ENCODE measurements around the gene SPRR4. TPM values are rescaled to one million over a fixed set of nuclear protein-coding genes. Genes with fewer than 3 reads are reported as not detected.
A peak's percentile ranks its signal among the peaks of the same experiment; 100 is the strongest.
"Not testable (repeated sequence)": the region's sequence is repeated elsewhere in the genome, so short reads cannot be mapped to it uniquely, and the experiment has no call there.

Gene SPRR4
- total RNA-seq, 1 experiment from 2014 or later: not detected

DNA sequence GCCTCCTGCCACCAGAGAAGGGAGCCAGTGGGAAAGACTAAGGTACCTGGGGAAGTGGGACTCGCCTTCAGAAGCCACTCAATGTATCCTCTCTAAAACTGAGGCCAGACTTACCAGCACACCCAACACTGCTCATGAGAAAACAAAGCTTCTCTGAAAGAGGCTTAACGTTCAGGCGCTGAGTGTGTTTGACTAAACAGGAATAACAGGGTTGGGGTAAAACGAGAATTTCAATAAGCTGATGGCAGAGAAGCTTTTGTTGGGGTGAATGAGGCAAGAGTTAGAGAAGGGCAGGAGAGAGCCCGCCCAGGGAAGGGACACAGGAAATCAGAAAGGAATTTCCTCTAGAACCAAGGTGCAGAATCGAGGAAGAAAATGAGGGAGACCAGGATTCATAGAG lies 29.4 kb downstream of the SPRR4 start:
- H3K9me3 Mint-ChIP-seq (ENCODE audit: unreplicated experiment): peaks cover 30% of the 10 kb centered on the region
- no peaks in the 10 kb centered on the region for H3K36me3 ChIP-seq (ENCODE audit: control insufficient read depth, insufficient read depth, low read length)
- H3K27me3 ChIP-seq (replicated peaks; ENCODE audit: control insufficient read depth, insufficient read depth, low read length): no peaks in the 10 kb centered on the region; the same call in 1 of the 2 replicates
- intact Hi-C loops (cut with micrococcal nuclease; ENCODE audit: unreplicated experiment): no loop called here
- H3K4me3 ChIP-seq (ENCODE audit: low read depth, low read length): no peak overlapping the region
- no peaks in the 10 kb centered on the region for H3K27me3 Mint-ChIP-seq (ENCODE audit: insufficient read depth, unreplicated experiment)
- H3K36me3 Mint-ChIP-seq (ENCODE audit: insufficient read depth, unreplicated experiment): peaks cover 5% of the 10 kb centered on the region
- H3K4me1 Mint-ChIP-seq (ENCODE audit: low read depth, unreplicated experiment): peaks cover 12% of the 10 kb centered on the region
- no peak for TF ChIP-seq CTCF (IDR thresholded peaks at IDR 0.05; ENCODE audit: insufficient read depth in 1 of 2, low read depth in 1 of 2, low read length in 1 of 2, severe bottlenecking in 1 of 2, unreplicated experiment in 1 of 2)
- DNase-seq: no peak
- no TSS peak for BruUV-seq (replicated peaks)
- no peaks in the 10 kb centered on the region for H3K9me3 ChIP-seq
- H3K27ac Mint-ChIP-seq (ENCODE audit: unreplicated experiment): no peak overlapping the region
- no peak overlapping the region for H3K4me3 Mint-ChIP-seq (ENCODE audit: unreplicated experiment)
- ChIA-PET POLR2A (no interaction called here), CTCF (no interaction called here)
- H3K4me1 ChIP-seq: peaks cover 15% of the 10 kb centered on the region

GRCh38 chr1:153000294-153000693 lies 29.8 kb downstream of the SPRR4 start:
- ChIA-PET CTCF (no interaction called here), POLR2A (no interaction called here)
- no peaks in the 10 kb centered on the region for H3K9me3 ChIP-seq
- H3K4me3 Mint-ChIP-seq (ENCODE audit: unreplicated experiment): no peak overlapping the region
- no peaks in the 10 kb centered on the region for H3K36me3 ChIP-seq (ENCODE audit: control insufficient read depth, insufficient read depth, low read length)
- no peak overlapping the region for H3K27ac Mint-ChIP-seq (ENCODE audit: unreplicated experiment)
- peaks cover 27% of the 10 kb centered on the region for H3K9me3 Mint-ChIP-seq (ENCODE audit: unreplicated experiment)
- no TSS peak for BruUV-seq (replicated peaks)
- no peaks in the 10 kb centered on the region for H3K27me3 Mint-ChIP-seq (ENCODE audit: insufficient read depth, unreplicated experiment)
- H3K4me1 Mint-ChIP-seq (ENCODE audit: low read depth, unreplicated experiment): peaks cover 12% of the 10 kb centered on the region
- H3K27me3 ChIP-seq (replicated peaks; ENCODE audit: control insufficient read depth, insufficient read depth, low read length): no peaks in the 10 kb centered on the region; the same call in 1 of the 2 replicates
- intact Hi-C loops (cut with micrococcal nuclease; ENCODE audit: unreplicated experiment): no loop called here
- no peak for DNase-seq
- no peak for TF ChIP-seq CTCF (IDR thresholded peaks at IDR 0.05; ENCODE audit: insufficient read depth in 1 of 2, low read depth in 1 of 2, low read length in 1 of 2, severe bottlenecking in 1 of 2, unreplicated experiment in 1 of 2)
- peaks cover 15% of the 10 kb centered on the region for H3K4me1 ChIP-seq
- no peak overlapping the region for H3K4me3 ChIP-seq (ENCODE audit: low read depth, low read length)
- peaks cover 5% of the 10 kb centered on the region for H3K36me3 Mint-ChIP-seq (ENCODE audit: insufficient read depth, unreplicated experiment)

- H3K9me3 ChIP-seq: no peaks in the 10 kb centered on the region
- Mint-ChIP-seq H3K27ac (ENCODE audit: unreplicated experiment) (no peak within 1 kb of the TSS), H3K4me3 (ENCODE audit: unreplicated experiment) (no peak within 1 kb of the TSS), H3K9me3 (ENCODE audit: unreplicated experiment) (peaks cover 22% of the 10 kb centered on the region), H3K36me3 (ENCODE audit: insufficient read depth, unreplicated experiment) (peaks cover 5% of the 10 kb centered on the region), H3K27me3 (ENCODE audit: insufficient read depth, unreplicated experiment) (no peaks in the 10 kb centered on the region), H3K4me1 (ENCODE audit: low read depth, unreplicated experiment) (peaks cover 12% of the 10 kb centered on the region)
- H3K4me3 ChIP-seq (ENCODE audit: low read depth, low read length): no peak within 1 kb of the TSS
- no peaks in the 10 kb centered on the region for H3K36me3 ChIP-seq (ENCODE audit: control insufficient read depth, insufficient read depth, low read length)
- BruUV-seq (replicated peaks): no TSS peak
- POLR2A ChIA-PET: no interaction called here
- H3K27me3 ChIP-seq (replicated peaks; ENCODE audit: control insufficient read depth, insufficient read depth, low read length): no peaks in the 10 kb centered on the region; the same call in 1 of the 2 replicates
- intact Hi-C loops (cut with micrococcal nuclease; ENCODE audit: unreplicated experiment): no loop called here
- TF ChIP-seq CTCF (IDR thresholded peaks at IDR 0.05; ENCODE audit: insufficient read depth in 1 of 2, low read depth in 1 of 2, low read length in 1 of 2, severe bottlenecking in 1 of 2, unreplicated experiment in 1 of 2): no peak
- peaks cover 15% of the 10 kb centered on the region for H3K4me1 ChIP-seq
- DNase-seq: peak in 1 of 2 experiments; percentile 25
- CTCF ChIA-PET: no interaction called here
These were observed 30.9 kb downstream of the SPRR4 start, which contains the start of gene SPRR3 for GRCh38 chr1:153001382-153001781. Gene SPRR3 (plus strand): TSS chr1:153001749. CDS start chr1:153003021, 1,272 bp downstream.

DNA sequence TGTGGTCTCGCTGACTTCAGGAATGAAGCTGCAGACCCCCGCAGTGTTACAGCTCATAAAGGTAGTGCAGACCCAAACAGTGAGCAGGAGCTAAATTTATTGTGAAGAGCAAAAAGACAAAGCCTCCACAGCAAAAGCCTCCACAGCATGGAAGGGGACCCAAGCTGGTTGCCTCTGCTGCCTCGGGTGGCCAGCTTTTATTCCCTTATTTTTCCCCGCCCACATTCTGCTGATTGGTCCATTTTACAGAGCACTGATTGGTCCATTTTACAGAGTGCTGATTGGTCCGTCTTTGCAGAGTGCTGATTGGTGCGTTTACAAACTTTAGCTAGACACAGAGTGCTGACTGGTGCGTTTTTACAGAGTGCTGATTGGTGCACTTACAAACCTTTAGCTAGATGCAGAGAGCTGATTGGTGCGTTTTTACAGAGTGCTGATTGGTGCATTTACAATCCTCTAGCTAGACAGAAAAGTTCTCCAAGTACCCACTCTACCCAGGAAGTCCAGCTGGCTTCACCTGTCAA lies 40.8 kb downstream of the SPRR4 start:
- H3K27me3 Mint-ChIP-seq (ENCODE audit: insufficient read depth, unreplicated experiment); CTCF ChIA-PET; BruUV-seq (replicated peaks): not testable (repeated sequence)

DNA sequence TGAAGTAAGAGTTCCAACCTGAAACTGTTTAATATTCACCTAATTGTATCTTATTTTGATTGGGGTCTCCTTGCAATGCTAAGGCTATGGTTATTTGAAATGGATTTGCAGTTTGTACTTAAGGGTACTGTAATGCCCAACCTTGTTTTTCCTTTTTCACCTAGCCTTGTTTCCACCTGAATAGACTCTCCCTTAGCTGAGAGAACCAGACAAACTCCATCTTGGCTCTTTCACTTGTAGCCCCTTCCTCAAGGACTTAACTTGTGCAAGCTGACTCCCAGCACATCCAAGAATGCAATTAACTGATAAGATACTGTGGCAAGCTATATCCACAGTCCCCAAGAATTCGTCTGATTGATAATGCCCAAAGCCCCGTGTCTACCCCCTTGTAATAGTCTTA lies 51.4 kb downstream of the SPRR4 start:
- H3K27ac Mint-ChIP-seq (ENCODE audit: unreplicated experiment); H3K36me3 Mint-ChIP-seq (ENCODE audit: insufficient read depth, unreplicated experiment); DNase-seq; H3K4me1 ChIP-seq; H3K4me3 ChIP-seq (ENCODE audit: low read depth, low read length); H3K4me3 Mint-ChIP-seq (ENCODE audit: unreplicated experiment); intact Hi-C loops (cut with micrococcal nuclease; ENCODE audit: unreplicated experiment); H3K36me3 ChIP-seq (ENCODE audit: control insufficient read depth, insufficient read depth, low read length); H3K27me3 ChIP-seq (replicated peaks; ENCODE audit: control insufficient read depth, insufficient read depth, low read length); H3K4me1 Mint-ChIP-seq (ENCODE audit: low read depth, unreplicated experiment); POLR2A ChIA-PET; BruUV-seq (replicated peaks); H3K9me3 ChIP-seq; H3K9me3 Mint-ChIP-seq (ENCODE audit: unreplicated experiment); H3K27me3 Mint-ChIP-seq (ENCODE audit: insufficient read depth, unreplicated experiment); CTCF ChIA-PET: not testable (repeated sequence)

More for the DNA sequence above, 40.8 kb downstream of the SPRR4 start:
- H3K9me3 ChIP-seq; H3K4me1 ChIP-seq; H3K36me3 Mint-ChIP-seq (ENCODE audit: insufficient read depth, unreplicated experiment); H3K27ac Mint-ChIP-seq (ENCODE audit: unreplicated experiment); H3K4me3 Mint-ChIP-seq (ENCODE audit: unreplicated experiment); H3K36me3 ChIP-seq (ENCODE audit: control insufficient read depth, insufficient read depth, low read length); H3K27me3 ChIP-seq (replicated peaks; ENCODE audit: control insufficient read depth, insufficient read depth, low read length); H3K4me3 ChIP-seq (ENCODE audit: low read depth, low read length); H3K9me3 Mint-ChIP-seq (ENCODE audit: unreplicated experiment); intact Hi-C loops (cut with micrococcal nuclease; ENCODE audit: unreplicated experiment); POLR2A ChIA-PET; H3K4me1 Mint-ChIP-seq (ENCODE audit: low read depth, unreplicated experiment); DNase-seq: not testable (repeated sequence)

Measured in Caco-2 (cell line).